Stimulated activated CD4-positive, alpha-beta T cell treated with anti-CD3 and anti-CD28 coated beads, Interleukin-15, amount 100 ng/mL, for 48 hours (primary cell): ENCODE results near the gene DNMT3A.
A peak's percentile ranks its signal among the peaks of the same experiment; 100 is the strongest.

Experiments used
- DNase-seq, 2 donors: peaks; one replicate each; pipeline ENCODE4 v3.0.0-alpha.2; 2020; ENCODE audit warnings: low read depth in 2 of 2

Gene DNMT3A

GRCh38 chr2:25341753-25342371, at the start of gene DNMT3A:
TSS of gene DNMT3A (minus strand) at chr2:25341925. CDS start at chr2:25313984, 27,941 bp downstream.
- DNase-seq: no peak

DNA sequence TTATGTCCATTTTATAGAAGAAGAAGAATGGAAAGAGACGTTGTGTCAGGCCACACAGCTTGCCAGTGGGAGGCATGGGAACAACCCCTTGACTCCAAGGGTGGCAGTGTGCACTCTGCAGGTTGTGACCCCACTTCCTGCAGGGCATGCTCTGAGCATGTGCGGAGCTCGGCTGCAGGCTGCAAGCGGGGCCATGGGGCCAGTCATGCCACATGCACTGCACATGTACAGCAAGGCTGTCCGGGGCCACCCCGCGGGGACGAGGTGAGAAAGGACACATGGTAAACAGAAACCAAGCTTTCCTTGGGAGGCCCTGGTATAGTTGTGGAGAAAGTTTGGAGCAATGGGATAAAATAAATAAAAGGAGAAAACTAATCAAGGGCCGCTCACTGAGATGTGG, 47.4 kb upstream of the DNMT3A start:
- DNase-seq: no peak

- no peak for DNase-seq
These were observed 46.8 kb upstream of the DNMT3A start for GRCh38 chr2:25388491-25388890.

DNA sequence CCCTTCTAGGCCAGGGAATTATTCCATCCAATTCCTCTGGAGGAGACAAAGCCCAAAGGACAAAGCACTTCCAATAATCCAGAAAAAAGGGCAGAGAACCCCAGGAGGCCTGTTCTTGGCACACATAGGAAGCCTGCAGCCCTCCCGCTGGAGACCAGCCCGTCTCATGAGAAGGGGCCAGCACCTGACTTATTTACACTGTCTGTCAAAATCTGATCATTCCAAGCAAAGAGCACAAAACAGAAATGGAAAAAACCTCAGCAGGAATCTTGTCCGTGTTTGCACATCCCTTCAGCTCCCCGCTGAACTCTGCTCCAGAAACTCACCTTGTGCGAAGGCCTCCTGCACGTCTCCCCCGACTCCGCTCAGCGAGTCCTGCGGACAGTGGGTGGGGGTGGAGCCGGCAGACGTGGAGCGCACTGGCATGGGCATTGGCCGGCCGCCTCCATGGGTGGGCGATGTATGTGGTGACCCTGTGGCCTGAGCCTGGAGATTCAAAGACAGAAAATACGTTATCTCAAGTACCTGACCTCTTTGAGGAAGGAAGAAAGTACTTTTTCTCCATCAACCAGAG, 46.2 kb upstream of the DNMT3A start:
- no peak for DNase-seq

- no peak for DNase-seq
These were observed 45.5 kb upstream of the DNMT3A start for GRCh38 chr2:25386971-25387875.

DNA sequence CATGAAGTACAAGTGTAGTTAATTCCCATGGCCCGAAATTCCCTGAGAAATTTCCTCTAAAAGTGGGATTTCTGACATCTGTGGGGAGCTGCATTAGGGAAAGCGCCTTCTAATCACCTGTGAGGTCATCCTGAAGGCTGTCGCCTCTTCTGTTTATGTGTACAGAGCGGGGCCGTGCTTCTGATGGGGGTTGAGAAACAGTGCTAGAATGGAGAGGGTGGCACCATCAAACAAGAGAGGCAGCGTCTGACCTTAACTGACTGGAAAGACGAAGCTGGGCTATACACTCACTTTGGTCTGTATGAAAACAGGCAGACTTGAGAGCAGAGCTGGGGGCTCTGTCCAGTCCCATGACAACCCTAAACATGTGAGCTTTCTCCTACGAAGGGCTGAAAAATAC, 44.2 kb upstream of the DNMT3A start:
- no peak for DNase-seq

GRCh38 chr2:25383806-25384205, 42.1 kb upstream of the DNMT3A start:
- DNase-seq: no peak

DNA sequence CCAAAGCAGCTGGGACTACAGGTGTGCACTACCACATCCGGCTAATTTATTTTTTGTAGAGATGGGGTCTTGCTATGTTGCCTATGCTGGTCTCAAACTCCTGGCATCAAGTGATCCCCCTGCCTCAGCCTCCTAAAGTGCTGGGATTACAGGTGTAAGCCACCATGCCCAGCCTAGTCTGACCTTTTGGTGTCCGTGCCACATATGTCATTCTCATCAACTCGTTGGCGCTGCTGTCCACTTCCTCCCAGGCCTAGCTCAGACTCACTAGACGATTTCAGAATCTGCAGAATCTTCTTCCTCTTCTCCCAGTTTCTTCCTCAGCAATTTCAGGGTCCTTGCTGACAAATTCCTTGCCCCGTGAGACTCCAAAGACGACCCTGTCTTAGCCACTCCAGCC, 39.8 kb upstream of the DNMT3A start:
- DNase-seq: no peak

DNA sequence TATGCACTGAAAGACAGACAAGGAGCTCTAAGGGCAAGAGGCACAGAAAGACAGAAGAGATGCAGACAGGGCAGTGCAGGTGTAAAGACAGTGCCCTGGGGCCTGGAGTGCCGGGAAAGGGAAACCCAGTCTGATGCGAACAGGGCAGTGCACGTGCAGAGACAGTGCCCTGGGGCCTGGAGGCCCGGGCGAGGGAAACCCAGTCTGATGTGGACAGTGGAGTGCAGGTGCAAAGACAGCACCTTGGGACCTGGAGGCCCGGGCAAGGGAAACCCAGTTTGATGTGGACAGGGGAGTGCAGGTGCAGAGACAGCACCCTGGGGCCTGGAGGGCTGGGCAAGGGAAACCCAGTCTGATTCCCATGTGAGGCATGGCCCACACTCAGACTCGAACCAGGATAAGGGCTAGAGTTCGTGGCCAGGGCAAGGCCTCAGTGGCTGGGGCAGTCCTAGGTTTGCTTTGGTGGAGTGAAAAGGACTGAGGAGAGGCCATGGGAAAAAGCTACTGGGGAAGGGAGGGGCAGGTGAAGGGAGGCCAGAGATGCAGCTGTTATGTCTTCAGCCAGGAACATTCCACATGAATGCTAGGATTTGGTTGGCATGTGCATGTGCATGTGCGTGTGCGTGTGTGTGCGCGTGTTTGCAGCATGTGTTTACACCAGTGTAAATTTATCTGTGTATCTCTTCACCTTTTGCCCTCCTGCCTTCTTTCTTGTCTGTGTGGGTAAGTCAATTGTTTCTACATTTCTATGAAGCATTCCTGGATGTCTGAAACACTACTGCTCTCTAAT, 39.1 kb upstream of the DNMT3A start:
- no peak for DNase-seq

GRCh38 chr2:25380023-25380422, 38.3 kb upstream of the DNMT3A start:
- no peak for DNase-seq

GRCh38 chr2:25379535-25379934, 37.8 kb upstream of the DNMT3A start:
- no peak for DNase-seq

GRCh38 chr2:25378731-25379490, 37.2 kb upstream of the DNMT3A start:
- no peak for DNase-seq

DNA sequence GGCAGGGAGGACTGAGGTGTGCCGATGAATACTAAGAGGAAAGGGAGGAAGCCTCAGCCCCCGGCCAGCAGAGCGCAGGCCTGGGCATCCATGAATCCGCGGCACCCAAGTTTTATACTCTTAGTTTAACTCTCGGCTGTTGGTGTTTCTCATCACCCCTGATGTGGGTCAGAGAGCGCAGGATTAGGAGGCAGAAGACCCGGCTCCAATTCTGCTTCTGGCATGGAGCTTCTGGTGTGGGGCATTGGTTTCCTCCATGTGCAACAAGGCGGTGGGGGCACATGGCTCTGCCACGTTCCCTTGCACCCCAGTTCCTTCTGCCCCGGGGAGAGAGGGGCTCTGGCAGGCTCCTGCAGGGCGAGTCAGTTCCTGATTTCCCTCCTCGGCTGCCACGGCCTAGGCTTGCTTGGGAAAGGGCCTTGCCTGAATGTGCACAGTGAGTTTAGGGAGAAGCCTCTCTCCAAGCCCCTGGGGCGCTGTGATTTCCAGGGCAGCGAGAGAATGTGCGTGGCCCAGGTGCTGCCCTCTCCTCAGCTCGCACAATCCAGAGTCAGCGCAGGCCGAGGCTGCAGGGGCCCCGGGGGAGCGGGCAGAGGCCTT, 36.2 kb upstream of the DNMT3A start:
- DNase-seq: no peak

- DNase-seq: peak; percentile 89 to 90
These were observed 35.3 kb upstream of the DNMT3A start for GRCh38 chr2:25376750-25377621.

- no peak for DNase-seq
These were observed 34.3 kb upstream of the DNMT3A start for GRCh38 chr2:25375989-25376545.

GRCh38 chr2:25375371-25375988, 33.8 kb upstream of the DNMT3A start:
- DNase-seq: no peak

DNA sequence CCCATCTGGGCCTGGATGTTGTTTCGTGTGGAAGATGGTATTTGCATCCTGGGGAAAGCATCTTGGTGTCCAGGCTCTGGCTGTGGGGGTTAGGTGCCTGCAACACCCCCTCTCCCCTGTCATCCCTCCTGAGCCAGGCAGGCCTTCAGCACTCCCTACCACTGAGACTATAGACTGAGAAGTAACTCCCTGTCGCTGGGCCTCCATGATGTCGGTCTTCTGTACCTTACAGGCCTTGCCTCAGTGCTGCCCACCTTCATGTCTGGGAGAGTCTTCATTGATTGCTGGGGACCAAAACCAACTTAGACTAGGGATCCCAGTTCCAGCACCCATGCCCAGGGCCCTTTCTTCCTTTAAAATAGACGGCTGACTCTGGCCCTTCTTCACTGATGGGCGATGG, 33.1 kb upstream of the DNMT3A start:
- no peak for DNase-seq

GRCh38 chr2:25374411-25374810, 32.7 kb upstream of the DNMT3A start:
- no peak for DNase-seq
